ENCODE results near the gene GMNC. TPM values are rescaled to one million over a fixed set of nuclear protein-coding genes. Genes with fewer than 3 reads are reported as not detected.
"Not testable (repeated sequence)": the region's sequence is repeated elsewhere in the genome, so short reads cannot be mapped to it uniquely, and the experiment has no call there.

The GMNC gene, protein sequence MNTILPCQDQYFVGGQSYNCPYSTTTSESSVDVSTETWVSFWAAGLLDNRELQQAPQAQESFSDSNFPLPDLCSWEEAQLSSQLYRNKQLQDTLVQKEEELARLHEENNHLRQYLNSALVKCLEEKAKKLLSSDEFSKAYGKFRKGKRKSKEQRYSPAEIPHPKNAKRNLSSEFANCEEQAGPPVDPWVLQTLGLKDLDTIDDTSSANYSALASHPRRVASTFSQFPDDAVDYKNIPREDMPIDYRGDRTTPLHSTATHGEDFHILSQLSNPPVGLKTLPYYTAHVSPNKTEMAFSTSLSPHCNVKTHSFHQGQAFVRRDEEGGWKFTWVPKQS
- total RNA-seq = not detected

DNA sequence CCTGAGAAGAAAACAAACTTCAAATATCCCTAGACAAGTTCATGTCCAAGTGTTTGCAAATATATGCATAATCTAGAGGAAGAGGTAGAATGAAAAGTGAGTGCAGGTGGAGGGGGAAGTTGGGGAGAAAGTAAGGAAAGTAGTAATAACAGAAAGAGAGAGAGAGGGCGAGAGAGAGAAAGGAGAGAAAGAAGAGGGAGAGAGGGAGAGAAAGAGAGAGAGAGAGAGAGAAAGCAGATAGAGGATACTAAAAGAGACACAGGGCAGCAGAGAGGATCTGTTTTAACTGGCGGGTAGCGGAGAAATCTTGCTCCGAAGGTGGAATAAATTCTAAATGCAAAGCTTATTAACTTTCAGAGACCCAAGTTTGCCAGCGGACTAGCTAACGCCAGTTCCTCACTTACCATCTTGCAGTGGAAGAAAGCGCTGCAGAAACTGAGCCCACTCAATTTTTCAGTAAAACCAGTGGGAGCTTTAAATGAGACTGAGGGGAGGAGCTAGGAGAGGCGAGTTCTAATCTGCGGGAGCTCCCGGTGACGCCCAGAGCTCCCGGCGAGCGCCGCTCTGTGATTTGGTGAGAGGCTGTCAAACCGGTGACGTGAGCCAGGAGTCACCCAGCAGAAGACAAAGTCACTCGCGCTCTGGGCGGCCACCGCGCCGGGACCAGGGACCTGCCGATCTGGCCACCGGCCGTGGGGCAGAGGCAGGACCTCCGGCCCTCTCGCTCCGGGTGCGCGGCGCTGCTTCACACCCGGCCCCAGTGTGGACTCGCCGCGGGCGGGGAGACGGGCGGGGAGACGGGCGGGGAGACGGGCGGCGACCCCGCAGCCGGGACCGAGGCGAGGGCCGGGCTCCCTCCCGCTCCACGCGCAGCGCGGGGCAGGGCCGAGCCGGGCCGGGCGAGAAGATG, at the start of gene GMNC:
TSS of gene GMNC (minus strand) at position 486 of the 910 bp plus-strand sequence. CDS start at position 407, 79 bp downstream.
- no peaks in the 10 kb centered on the region for H3K36me3 Mint-ChIP-seq
- H3K4me1 Mint-ChIP-seq = peaks cover 5% of the 10 kb centered on the region
- H3K9me3 Mint-ChIP-seq = no peaks in the 10 kb centered on the region
- peak; percentile 93 for ATAC-seq (ENCODE audit: low read depth)
- no peak within 1 kb of the TSS for H3K27ac Mint-ChIP-seq
- POLR2A ChIA-PET = no interaction called here
- peak; percentile 52 for DNase-seq
- H3K4me3 Mint-ChIP-seq = peak within 1 kb of the TSS; percentile 61
- peaks cover 29% of the 10 kb centered on the region for H3K27me3 Mint-ChIP-seq

- ATAC-seq (ENCODE audit: low read depth) (no peak), DNase-seq (no peak)
- Mint-ChIP-seq H3K9me3 (no peaks in the 10 kb centered on the region), H3K36me3 (no peaks in the 10 kb centered on the region), H3K4me3 (no peak overlapping the region), H3K27ac (no peak overlapping the region), H3K4me1 (no peaks in the 10 kb centered on the region), H3K27me3 (no peaks in the 10 kb centered on the region)
- POLR2A ChIA-PET = no interaction called here
Observed at GRCh38 chr3:190911382-190911781, 48.9 kb upstream of the GMNC start.

- POLR2A ChIA-PET = no interaction called here
Observed at GRCh38 chr3:190909908-190910307, 47.4 kb upstream of the GMNC start.

DNA sequence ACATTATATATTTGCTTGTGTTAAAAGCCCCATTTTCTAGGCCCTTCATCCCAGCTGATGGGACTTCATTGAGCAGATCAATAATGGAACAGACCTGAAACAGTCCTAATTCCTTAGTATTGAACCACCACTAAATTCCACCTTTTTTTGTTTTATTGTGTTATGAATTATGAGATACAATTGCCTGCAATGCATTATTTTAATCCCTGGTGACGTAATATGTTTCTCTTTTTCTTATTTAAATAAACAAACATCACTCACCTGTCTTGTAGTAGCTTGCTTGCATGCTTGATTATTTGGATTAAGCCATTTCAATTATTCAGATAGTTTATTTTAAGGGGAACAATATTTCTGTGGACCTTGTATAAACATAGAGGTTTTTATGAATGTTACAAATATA, 40.7 kb upstream of the GMNC start:
- no peaks in the 10 kb centered on the region for H3K4me1 Mint-ChIP-seq
- DNase-seq (no peak), ATAC-seq (ENCODE audit: low read depth) (no peak)
- no peaks in the 10 kb centered on the region for H3K27me3 Mint-ChIP-seq
- H3K4me3 Mint-ChIP-seq = no peak overlapping the region
- no peak overlapping the region for H3K27ac Mint-ChIP-seq
- no peaks in the 10 kb centered on the region for H3K36me3 Mint-ChIP-seq
- H3K9me3 Mint-ChIP-seq = peaks cover 3% of the 10 kb centered on the region
- POLR2A ChIA-PET = no interaction called here

More at GRCh38 chr3:190909908-190910307, 47.4 kb upstream of the GMNC start:
- no peaks in the 10 kb centered on the region for H3K36me3 Mint-ChIP-seq
- no peaks in the 10 kb centered on the region for H3K9me3 Mint-ChIP-seq
- ATAC-seq (ENCODE audit: low read depth) (no peak), DNase-seq (no peak)
- no peaks in the 10 kb centered on the region for H3K27me3 Mint-ChIP-seq
- H3K4me3 Mint-ChIP-seq = no peak overlapping the region
- no peaks in the 10 kb centered on the region for H3K4me1 Mint-ChIP-seq
- H3K27ac Mint-ChIP-seq = no peak overlapping the region

DNA sequence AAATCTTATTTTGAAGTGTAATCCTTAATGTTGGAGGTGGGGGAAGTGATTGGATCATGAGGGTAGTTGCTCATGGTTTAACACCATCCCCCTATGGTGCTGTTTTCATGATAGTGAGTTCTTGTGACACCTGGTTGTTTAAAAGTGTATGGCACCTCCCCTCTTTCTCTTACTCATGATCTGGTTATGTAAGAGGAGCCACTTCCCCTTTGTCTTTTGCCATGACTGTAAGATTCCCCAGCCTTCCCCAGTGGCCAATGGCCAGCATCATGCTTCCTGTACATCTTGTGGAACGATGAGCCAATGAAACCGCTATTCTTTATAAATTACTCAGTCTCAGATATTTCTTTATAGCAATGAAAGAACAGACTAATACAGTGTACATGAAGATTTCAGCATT, 39.8 kb upstream of the GMNC start:
- DNase-seq (no peak), ATAC-seq (ENCODE audit: low read depth) (no peak)
- Mint-ChIP-seq H3K27me3 (no peaks in the 10 kb centered on the region), H3K9me3 (peaks cover 3% of the 10 kb centered on the region), H3K36me3 (no peaks in the 10 kb centered on the region), H3K4me3 (no peak overlapping the region), H3K27ac (no peak overlapping the region), H3K4me1 (no peaks in the 10 kb centered on the region)
- POLR2A ChIA-PET = no interaction called here

DNA sequence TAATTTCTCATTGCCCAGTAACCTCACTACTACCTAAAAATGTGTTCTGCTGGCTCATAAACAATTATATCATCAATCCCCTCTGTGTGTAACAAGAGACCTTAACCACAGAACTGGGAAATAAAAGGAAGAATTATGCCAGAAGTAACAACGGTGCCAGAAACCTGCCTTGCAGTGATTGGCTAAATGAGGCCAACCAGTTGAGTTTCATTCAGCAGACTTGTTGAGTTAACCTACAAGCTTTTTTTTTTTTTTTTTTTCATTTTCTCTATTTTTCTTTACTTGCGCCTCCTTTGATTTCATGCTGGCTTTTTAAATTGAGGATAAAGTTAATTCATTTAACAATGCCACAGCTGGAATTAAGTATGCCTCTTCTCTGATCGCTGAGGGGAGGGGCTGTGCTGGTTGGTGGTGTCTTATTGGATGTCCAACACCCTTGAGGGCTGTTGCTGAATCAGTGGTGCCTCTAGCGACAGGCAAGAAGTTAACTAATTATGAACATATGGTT, 30.0 kb upstream of the GMNC start:
- Mint-ChIP-seq H3K27me3 (no peaks in the 10 kb centered on the region), H3K4me1 (no peaks in the 10 kb centered on the region), H3K36me3 (no peaks in the 10 kb centered on the region), H3K4me3 (no peak overlapping the region), H3K27ac (no peak overlapping the region), H3K9me3 (peaks cover 3% of the 10 kb centered on the region)
- ATAC-seq (ENCODE audit: low read depth) (no peak), DNase-seq (no peak)
- POLR2A ChIA-PET = no interaction called here

- Mint-ChIP-seq H3K27ac (no peak overlapping the region), H3K4me1 (no peaks in the 10 kb centered on the region), H3K36me3 (no peaks in the 10 kb centered on the region), H3K4me3 (no peak overlapping the region), H3K9me3 (no peaks in the 10 kb centered on the region), H3K27me3 (no peaks in the 10 kb centered on the region)
- POLR2A ChIA-PET = no interaction called here
- DNase-seq (no peak), ATAC-seq (ENCODE audit: low read depth) (no peak)
Observed at GRCh38 chr3:190886945-190887344, 24.5 kb upstream of the GMNC start.

DNA sequence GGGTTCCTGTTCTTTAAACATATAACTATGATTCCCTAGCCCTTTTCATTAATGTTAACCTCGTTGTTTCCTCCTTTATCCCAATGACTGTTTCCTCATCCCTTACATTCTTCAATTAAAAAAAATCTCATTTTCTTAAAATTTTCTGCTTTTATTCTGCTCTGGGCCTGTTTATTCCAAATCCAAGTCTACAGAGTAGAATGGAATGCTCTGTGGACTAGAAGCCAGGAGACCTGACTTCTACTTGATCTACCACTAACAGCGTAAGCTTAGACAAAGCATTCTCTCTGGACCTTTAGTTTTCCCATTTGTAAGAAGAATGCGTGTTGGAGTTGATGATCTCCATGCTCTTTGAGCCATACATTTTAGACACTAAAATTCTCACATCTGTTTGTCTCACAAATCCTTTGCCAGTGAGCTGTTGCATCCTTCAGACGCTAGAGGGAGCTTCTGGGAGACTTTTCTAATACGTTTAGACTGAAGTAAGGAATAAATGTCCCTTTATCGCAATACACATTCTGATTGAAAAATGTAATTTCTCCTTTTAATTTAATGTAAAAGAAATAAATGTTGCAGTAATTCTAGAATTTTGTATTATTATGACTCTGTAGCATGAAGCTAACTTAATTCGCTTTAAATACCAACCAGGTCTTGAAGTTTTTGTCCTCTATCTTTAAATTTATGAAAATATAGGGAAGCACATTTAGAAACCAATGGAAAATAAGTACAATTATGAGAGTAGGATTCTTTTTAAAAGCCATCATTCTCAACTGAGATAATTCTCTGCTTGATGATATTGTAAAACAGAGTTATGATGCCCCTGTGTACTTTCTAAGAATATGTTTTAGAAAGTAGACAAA, 21.7 kb upstream of the GMNC start:
- no peaks in the 10 kb centered on the region for H3K9me3 Mint-ChIP-seq
- ATAC-seq (ENCODE audit: low read depth) = no peak
- POLR2A ChIA-PET = no interaction called here
- no peaks in the 10 kb centered on the region for H3K27me3 Mint-ChIP-seq
- H3K27ac Mint-ChIP-seq = no peak overlapping the region
- H3K4me3 Mint-ChIP-seq = no peak overlapping the region
- H3K4me1 Mint-ChIP-seq = no peaks in the 10 kb centered on the region
- no peak for DNase-seq
- H3K36me3 Mint-ChIP-seq = no peaks in the 10 kb centered on the region

GRCh38 chr3:190883141-190883540, 20.6 kb upstream of the GMNC start:
- no peak overlapping the region for H3K4me3 Mint-ChIP-seq
- H3K27me3 Mint-ChIP-seq = no peaks in the 10 kb centered on the region
- no peak overlapping the region for H3K27ac Mint-ChIP-seq
- no peak for ATAC-seq (ENCODE audit: low read depth)
- H3K9me3 Mint-ChIP-seq = no peaks in the 10 kb centered on the region
- no peak for DNase-seq
- no peaks in the 10 kb centered on the region for H3K36me3 Mint-ChIP-seq
- POLR2A ChIA-PET = no interaction called here
- H3K4me1 Mint-ChIP-seq = no peaks in the 10 kb centered on the region

DNA sequence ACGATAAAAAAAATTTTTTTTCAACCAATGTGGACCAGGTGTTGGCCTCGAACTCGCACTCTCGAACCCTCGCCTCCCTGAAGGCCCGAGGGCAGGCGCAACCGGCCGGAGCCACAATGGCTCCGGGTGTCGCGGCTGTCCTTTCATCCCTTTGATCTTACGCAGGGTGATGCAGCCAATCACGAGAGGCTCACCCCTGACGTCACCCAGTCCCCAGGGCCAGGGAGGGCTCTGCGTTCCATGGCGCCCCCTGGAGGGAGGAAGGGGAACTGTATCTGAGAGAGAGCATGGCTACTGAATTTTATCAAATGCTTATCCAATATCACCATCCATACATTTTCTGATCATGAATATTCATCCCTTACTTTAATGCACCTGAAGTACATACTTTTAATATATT, 15.4 kb upstream of the GMNC start:
- POLR2A ChIA-PET = no interaction called here
- ATAC-seq (ENCODE audit: low read depth) (no peak), DNase-seq (no peak)
- Mint-ChIP-seq H3K4me3 (no peak overlapping the region), H3K4me1 (no peaks in the 10 kb centered on the region), H3K27me3 (no peaks in the 10 kb centered on the region), H3K27ac (no peak overlapping the region), H3K36me3 (no peaks in the 10 kb centered on the region), H3K9me3 (no peaks in the 10 kb centered on the region)

DNA sequence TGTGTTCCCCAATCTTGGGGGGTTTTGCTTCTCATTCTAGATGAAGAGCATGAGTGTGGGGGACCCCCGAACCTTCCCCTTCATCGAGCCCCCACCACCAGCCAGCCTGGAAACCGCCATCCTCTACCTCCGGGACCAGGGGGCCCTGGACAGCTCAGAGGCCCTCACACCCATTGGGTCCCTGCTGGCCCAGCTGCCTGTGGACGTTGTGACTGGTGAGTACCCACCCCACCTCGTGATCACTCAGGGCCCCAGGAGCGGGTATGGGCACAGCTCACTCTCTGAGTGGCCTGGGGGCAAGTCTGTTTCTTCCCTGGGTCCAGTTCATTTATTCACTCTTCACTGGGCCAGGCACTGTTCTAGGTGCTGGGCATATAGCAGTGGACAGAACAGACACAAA, 13.9 kb upstream of the GMNC start:
- H3K4me3 Mint-ChIP-seq; ATAC-seq (ENCODE audit: low read depth); H3K9me3 Mint-ChIP-seq: not testable (repeated sequence)

GRCh38 chr3:190875061-190875460, 12.6 kb upstream of the GMNC start:
- DNase-seq; H3K4me1 Mint-ChIP-seq; H3K27me3 Mint-ChIP-seq; ATAC-seq (ENCODE audit: low read depth); H3K9me3 Mint-ChIP-seq; H3K27ac Mint-ChIP-seq; H3K36me3 Mint-ChIP-seq; POLR2A ChIA-PET; H3K4me3 Mint-ChIP-seq: not testable (repeated sequence)

More for the DNA sequence above, 13.9 kb upstream of the GMNC start:
- H3K27ac Mint-ChIP-seq, POLR2A ChIA-PET, H3K27me3 Mint-ChIP-seq, DNase-seq, H3K4me1 Mint-ChIP-seq, H3K36me3 Mint-ChIP-seq: not testable (repeated sequence)

DNA sequence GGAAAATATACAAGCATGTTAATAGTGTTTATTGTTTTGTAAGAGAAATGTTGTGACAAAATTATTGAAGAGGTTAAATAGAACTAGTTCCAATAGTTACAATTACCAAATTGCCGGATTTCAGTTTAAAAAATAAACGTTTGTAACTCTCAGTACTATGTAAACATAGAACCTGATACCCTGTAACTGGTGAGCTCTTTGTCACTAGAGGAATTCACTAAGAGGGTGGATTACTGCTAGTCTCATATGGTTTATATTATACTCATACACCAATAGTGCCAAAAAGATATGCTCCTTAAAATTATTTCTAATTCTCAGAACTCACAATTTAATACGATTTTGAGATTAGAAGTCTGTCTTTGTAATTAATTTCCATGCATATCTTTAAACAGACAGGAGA, 7.6 kb upstream of the GMNC start:
- Mint-ChIP-seq H3K36me3 (no peaks in the 10 kb centered on the region), H3K4me3 (no peak overlapping the region), H3K27me3 (peaks cover 4% of the 10 kb centered on the region), H3K9me3 (no peaks in the 10 kb centered on the region), H3K4me1 (no peaks in the 10 kb centered on the region), H3K27ac (no peak overlapping the region)
- DNase-seq (no peak), ATAC-seq (ENCODE audit: low read depth) (no peak)
- POLR2A ChIA-PET = no interaction called here

Measured in activated naive CD8-positive, alpha-beta T cell treated with anti-CD3 and anti-CD28 coated beads, Interleukin-2, amount 10 ng/mL, durations not matched to agents 7 days and 5 days (primary cell).